ENCODE results near the gene RIPK4.

The RIPK4 gene

DNA sequence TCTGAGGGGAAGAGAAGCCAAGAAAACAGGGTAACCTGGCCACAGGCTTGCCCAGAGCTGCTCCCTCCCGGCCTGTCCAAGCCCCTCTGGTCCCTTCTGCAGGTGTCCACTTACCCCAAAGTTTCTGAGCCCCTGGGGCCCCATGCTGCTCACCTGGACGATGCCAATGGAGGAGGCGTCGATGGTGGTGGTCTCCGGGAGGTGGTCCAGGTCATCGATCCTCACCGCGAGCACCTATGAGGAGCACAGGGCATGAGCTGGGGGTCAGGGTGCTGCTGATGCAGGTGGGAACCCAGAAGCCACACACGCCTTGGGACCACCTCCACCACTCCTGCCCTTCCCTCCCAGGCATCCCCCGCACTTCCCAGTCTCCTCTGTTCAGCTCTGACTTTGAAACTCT lies 37.5 kb upstream of the RIPK4 start:
- no peak overlapping the region for H3K27ac ChIP-seq
- DNase-seq, result no peak
- H3K36me3 ChIP-seq (replicated peaks), result peaks cover 11% of the 10 kb centered on the region
- in situ Hi-C loops (cut with HindIII; ENCODE audit: low pct_ligation_motif_present, low sequenced_read_pairs), result no loop called here
- TF ChIP-seq CTCF (IDR thresholded peaks at IDR 0.05; ENCODE audit: low read depth, low read length, missing control alignments), result no peak
- H3K27me3 ChIP-seq (replicated peaks), result no peaks in the 10 kb centered on the region
- H3K4me3 ChIP-seq (ENCODE audit: low read depth, low read length), result no peak overlapping the region

GRCh38 chr21:41803316-41803715 lies 36.5 kb upstream of the RIPK4 start:
- H3K27ac ChIP-seq, result no peak overlapping the region
- TF ChIP-seq CTCF (IDR thresholded peaks at IDR 0.05; ENCODE audit: low read depth, low read length, missing control alignments), result no peak
- no peaks in the 10 kb centered on the region for H3K27me3 ChIP-seq (replicated peaks)
- no peak overlapping the region for H3K4me3 ChIP-seq (ENCODE audit: low read depth, low read length)
- peaks cover 16% of the 10 kb centered on the region for H3K36me3 ChIP-seq (replicated peaks)
- in situ Hi-C loops (cut with HindIII; ENCODE audit: low pct_ligation_motif_present, low sequenced_read_pairs), result no loop called here
- no peak for DNase-seq

GRCh38 chr21:41802684-41803083 lies 35.8 kb upstream of the RIPK4 start:
- H3K27me3 ChIP-seq (replicated peaks), result no peaks in the 10 kb centered on the region
- H3K4me3 ChIP-seq (ENCODE audit: low read depth, low read length), result no peak overlapping the region
- TF ChIP-seq CTCF (IDR thresholded peaks at IDR 0.05; ENCODE audit: low read depth, low read length, missing control alignments), result no peak
- in situ Hi-C loops (cut with HindIII; ENCODE audit: low pct_ligation_motif_present, low sequenced_read_pairs), result no loop called here
- peaks cover 17% of the 10 kb centered on the region for H3K36me3 ChIP-seq (replicated peaks)
- DNase-seq, result no peak
- no peak overlapping the region for H3K27ac ChIP-seq

- Histone ChIP-seq H3K36me3 (replicated peaks) (peaks cover 17% of the 10 kb centered on the region), H3K4me3 (ENCODE audit: low read depth, low read length) (no peak overlapping the region), H3K27ac (no peak overlapping the region), H3K27me3 (replicated peaks) (no peaks in the 10 kb centered on the region)
- DNase-seq, result no peak
- in situ Hi-C loops (cut with HindIII; ENCODE audit: low pct_ligation_motif_present, low sequenced_read_pairs), result no loop called here
- no peak for TF ChIP-seq CTCF (IDR thresholded peaks at IDR 0.05; ENCODE audit: low read depth, low read length, missing control alignments)
Observed at GRCh38 chr21:41802198-41802584, 35.3 kb upstream of the RIPK4 start.

GRCh38 chr21:41801321-41802197 lies 34.7 kb upstream of the RIPK4 start:
- Histone ChIP-seq H3K27ac (no peak overlapping the region), H3K27me3 (replicated peaks) (no peaks in the 10 kb centered on the region), H3K4me3 (ENCODE audit: low read depth, low read length) (no peak overlapping the region), H3K36me3 (replicated peaks) (peaks cover 17% of the 10 kb centered on the region)
- TF ChIP-seq CTCF (IDR thresholded peaks at IDR 0.05; ENCODE audit: low read depth, low read length, missing control alignments), result no peak
- no peak for DNase-seq
- in situ Hi-C loops (cut with HindIII; ENCODE audit: low pct_ligation_motif_present, low sequenced_read_pairs), result no loop called here

Data from brain microvascular endothelial cell (primary cell).